MCF 10A (cell line): ENCODE data around the gene DCUN1D2. TPM values are rescaled to one million over a fixed set of nuclear protein-coding genes. Genes with fewer than 3 reads are reported as not detected.

Experiments
- BruUV-seq: library from RNA; stranded (reverse); fragments of 400-500 nt; replicated peaks from 2 replicates; lab custom pipeline; 2021; lab: Mats Ljungman, UMichigan
- CTCF ChIA-PET: fragments of 300-600 bp; sonication (Branson Sonifier 250); formaldehyde crosslinking; extraction: SDS; loops from one replicate; lab custom pipeline; 2021; ENCODE audit warnings: antibody characterized with exemption, inconsistent platforms; lab: Yijun Ruan, JAX
- POLR2A ChIA-PET: fragments of 300-600, 350-650 bp; sonication (Branson Sonifier 250); formaldehyde crosslinking; extraction: SDS; loops from one replicate; lab custom pipeline; 2020; ENCODE audit warnings: antibody characterized with exemption, inconsistent platforms; lab: Yijun Ruan, JAX
- DNase-seq: peaks from one replicate; pipeline ENCODE4 v3.0.0-alpha.2; 2018; ENCODE audit not compliant: unreplicated experiment
- H3K27ac Mint-ChIP-seq: one replicate; pipeline ENCODE4 v1.8.0; 2022; ENCODE audit warnings: mild to moderate bottlenecking, low read depth, mixed read lengths; ENCODE audit not compliant: unreplicated experiment
- H3K27me3 Mint-ChIP-seq: one replicate; pipeline ENCODE4 v1.8.0; 2022; ENCODE audit warnings: mixed read lengths; ENCODE audit not compliant: insufficient read depth, unreplicated experiment
- H3K36me3 Mint-ChIP-seq: one replicate; pipeline ENCODE4 v1.8.0; 2022; ENCODE audit warnings: mild to moderate bottlenecking, moderate library complexity, mixed read lengths; ENCODE audit not compliant: insufficient read depth, unreplicated experiment
- H3K4me1 Mint-ChIP-seq: one replicate; pipeline ENCODE4 v1.8.0; 2022; ENCODE audit warnings: mixed read lengths; ENCODE audit not compliant: insufficient read depth, unreplicated experiment
- H3K4me3 Mint-ChIP-seq: one replicate; pipeline ENCODE4 v1.8.0; 2022; ENCODE audit warnings: mild to moderate bottlenecking, moderate library complexity, mixed read lengths; ENCODE audit not compliant: unreplicated experiment
- H3K9me3 Mint-ChIP-seq: one replicate; pipeline ENCODE4 v1.8.0; 2022; ENCODE audit warnings: mixed read lengths; ENCODE audit not compliant: unreplicated experiment
- CTCF ChIP-seq: fragments of 200-600 bp; IDR thresholded peaks from one replicate; pipeline ENCODE4 v1.8.0; 2022; ENCODE audit warnings: antibody characterized with exemption, mild to moderate bottlenecking; ENCODE audit not compliant: unreplicated experiment
- intact Hi-C: fragments of 100-400 bp; cut with micrococcal nuclease; formaldehyde crosslinking; loops from 2 replicates; pipeline ENCODE4 v1.14.1; 2022
- total RNA-seq: library from RNA; stranded (reverse); gene quantifications from 2 replicates; pipeline ENCODE4 v1.2.3, GENCODE V29; 2022

The DCUN1D2 gene
- total RNA-seq, 1 experiment from 2014 or later = 20.4 TPM

- H3K27ac Mint-ChIP-seq = no peak overlapping the region
- peaks cover 58% of the 10 kb centered on the region for H3K36me3 Mint-ChIP-seq
- CTCF ChIA-PET = interaction anchor here (0.6 to 1.2 kb wide), 4 partner anchors 9 to 102 kb away, joined by 3 to 4 read pairs (median 3); no protein-coding TSS in a partner anchor
- no peaks in the 10 kb centered on the region for H3K27me3 Mint-ChIP-seq
- POLR2A ChIA-PET = interaction anchor here (4.9 kb wide), 1 partner anchor 12 kb away, joined by 28 read pairs; the partner anchor contains the start of gene DCUN1D2
- intact Hi-C loops = no loop called here
- H3K4me3 Mint-ChIP-seq = no peak overlapping the region
- no peaks in the 10 kb centered on the region for H3K9me3 Mint-ChIP-seq
- H3K4me1 Mint-ChIP-seq = no peaks in the 10 kb centered on the region
- TF ChIP-seq CTCF = no peak
- BruUV-seq = no TSS peak
- DNase-seq = no peak
Measured at GRCh38 chr13:113477724-113478123, 12.8 kb downstream of the DCUN1D2 start.

- H3K9me3 Mint-ChIP-seq = no peaks in the 10 kb centered on the region
- POLR2A ChIA-PET = interaction anchor here (0.6 to 4.9 kb wide), 2 partner anchors 13 to 246 kb away, joined by 3 to 28 read pairs; partner anchors contain the start of gene DCUN1D2
Measured at GRCh38 chr13:113476811-113477210, 13.7 kb downstream of the DCUN1D2 start.

GRCh38 chr13:113475911-113476310 is 14.6 kb downstream of the DCUN1D2 start:
- ChIA-PET POLR2A (interaction anchor here (4.9 kb wide), 1 partner anchor 13 kb away, joined by 28 read pairs; the partner anchor contains the start of gene DCUN1D2), CTCF (no interaction called here)
- no peak overlapping the region for H3K27ac Mint-ChIP-seq
- no TSS peak for BruUV-seq
- TF ChIP-seq CTCF = no peak
- H3K4me3 Mint-ChIP-seq = no peak overlapping the region
- no peak for DNase-seq
- H3K36me3 Mint-ChIP-seq = peaks cover 68% of the 10 kb centered on the region
- H3K9me3 Mint-ChIP-seq = no peaks in the 10 kb centered on the region
- intact Hi-C loops = no loop called here
- H3K27me3 Mint-ChIP-seq = no peaks in the 10 kb centered on the region
- no peaks in the 10 kb centered on the region for H3K4me1 Mint-ChIP-seq

More at GRCh38 chr13:113476811-113477210, 13.7 kb downstream of the DCUN1D2 start:
- H3K4me1 Mint-ChIP-seq = no peaks in the 10 kb centered on the region
- peaks cover 59% of the 10 kb centered on the region for H3K36me3 Mint-ChIP-seq
- CTCF ChIA-PET = interaction anchor here (0.6 to 1.1 kb wide), 3 partner anchors 12 to 103 kb away, joined by 3 read pairs; no protein-coding TSS in a partner anchor
- no peak overlapping the region for H3K4me3 Mint-ChIP-seq
- intact Hi-C loops = no loop called here
- TF ChIP-seq CTCF = no peak
- no peak for DNase-seq
- no TSS peak for BruUV-seq
- H3K27ac Mint-ChIP-seq = no peak overlapping the region
- no peaks in the 10 kb centered on the region for H3K27me3 Mint-ChIP-seq

GRCh38 chr13:113475280-113475679 is 15.2 kb downstream of the DCUN1D2 start:
- TF ChIP-seq CTCF = no peak
- POLR2A ChIA-PET = interaction anchor here (4.9 kb wide), 1 partner anchor 14 kb away, joined by 28 read pairs; the partner anchor contains the start of gene DCUN1D2
- intact Hi-C loops = no loop called here
- DNase-seq = no peak
- Mint-ChIP-seq H3K4me3 (no peak overlapping the region), H3K9me3 (no peaks in the 10 kb centered on the region), H3K27ac (no peak overlapping the region), H3K27me3 (no peaks in the 10 kb centered on the region), H3K36me3 (peaks cover 64% of the 10 kb centered on the region), H3K4me1 (no peaks in the 10 kb centered on the region)
- no TSS peak for BruUV-seq
- CTCF ChIA-PET = no interaction called here
